Stimulated activated CD8-positive, alpha-beta memory T cell treated with anti-CD3 and anti-CD28 coated beads, Interleukin-4, amount 100 ng/mL, for 48 hours (primary cell): ENCODE results near the gene CNIH3.
"Not testable (repeated sequence)": the region's sequence is repeated elsewhere in the genome, so short reads cannot be mapped to it uniquely, and the experiment has no call there.

Source experiments
- DNase-seq: peaks from one replicate; pipeline ENCODE4 v3.0.0-alpha.2; 2020

CNIH3 gene

GRCh38 chr1:224690576-224690975 is 74.5 kb downstream of the CNIH3 start:
- no peak for DNase-seq

- DNase-seq, result no peak
These were observed 75.2 kb downstream of the CNIH3 start for GRCh38 chr1:224691148-224691925.

DNA sequence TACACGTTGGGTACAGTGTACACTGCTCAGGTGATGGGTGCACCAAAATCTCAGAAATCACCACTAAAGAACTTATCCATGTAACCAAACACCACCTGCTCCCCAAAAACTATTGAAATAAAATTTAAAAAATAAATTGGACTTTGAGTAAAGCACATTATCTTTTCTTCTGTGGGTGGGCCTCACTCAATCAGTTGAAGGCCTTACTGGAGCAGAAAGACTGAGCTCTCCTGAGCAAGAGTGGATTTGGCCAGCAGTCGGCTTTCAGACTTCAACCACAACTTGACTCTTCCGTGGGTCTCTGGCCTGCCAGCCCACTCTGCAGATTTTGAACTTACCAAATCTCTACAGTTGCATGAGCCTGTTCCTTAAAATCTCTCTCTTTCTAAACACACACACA is 78.9 kb downstream of the CNIH3 start:
- DNase-seq, result no peak

GRCh38 chr1:224696021-224696420 is 79.9 kb downstream of the CNIH3 start:
- DNase-seq, result no peak

DNA sequence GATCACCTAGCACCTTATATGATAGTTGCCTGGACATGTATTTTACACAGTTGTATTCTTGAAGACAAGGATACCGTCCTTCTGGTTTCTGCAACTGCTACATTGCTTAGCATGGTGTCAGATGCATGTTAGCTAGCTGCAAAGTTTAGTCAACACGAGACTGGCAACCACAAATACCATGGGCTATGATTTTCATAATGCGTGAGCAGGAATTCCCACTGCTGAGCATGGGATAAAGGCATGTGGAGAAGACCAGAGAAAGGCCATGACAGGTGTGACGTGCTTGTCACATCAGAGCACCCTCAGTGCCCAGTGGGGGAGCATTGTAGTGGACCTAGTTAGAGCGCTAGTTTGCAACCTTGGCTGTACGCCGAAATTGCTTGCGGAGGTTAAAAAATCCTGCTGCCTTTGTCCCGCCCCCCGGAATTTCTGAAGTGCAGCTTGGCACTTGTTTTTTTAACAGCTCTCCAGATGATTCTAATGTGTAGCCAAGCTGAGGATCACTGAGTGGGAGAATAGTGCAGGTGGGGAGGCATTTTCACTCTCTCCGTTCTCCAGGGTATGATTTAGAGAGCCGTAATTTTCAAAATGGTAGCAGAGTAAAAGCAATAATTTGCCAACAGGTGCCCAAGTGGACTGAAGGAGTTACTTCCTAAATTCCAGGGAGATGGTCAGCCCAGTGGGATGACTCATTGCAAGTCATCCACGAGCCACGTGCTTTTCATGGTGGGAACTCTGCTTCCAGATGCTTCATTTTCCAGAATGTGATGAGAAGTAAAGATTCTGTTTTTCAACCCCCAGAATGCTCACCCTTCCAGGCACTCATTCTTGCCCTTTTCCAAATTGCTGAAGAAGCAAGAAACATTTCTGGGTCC is 81.0 kb downstream of the CNIH3 start:
- no peak for DNase-seq

GRCh38 chr1:224698015-224698451 is 81.9 kb downstream of the CNIH3 start:
- DNase-seq, result no peak

GRCh38 chr1:224700918-224701531 is 84.9 kb downstream of the CNIH3 start:
- DNase-seq, result peak; percentile 27

GRCh38 chr1:224703702-224704101 is 87.6 kb downstream of the CNIH3 start:
- no peak for DNase-seq

DNA sequence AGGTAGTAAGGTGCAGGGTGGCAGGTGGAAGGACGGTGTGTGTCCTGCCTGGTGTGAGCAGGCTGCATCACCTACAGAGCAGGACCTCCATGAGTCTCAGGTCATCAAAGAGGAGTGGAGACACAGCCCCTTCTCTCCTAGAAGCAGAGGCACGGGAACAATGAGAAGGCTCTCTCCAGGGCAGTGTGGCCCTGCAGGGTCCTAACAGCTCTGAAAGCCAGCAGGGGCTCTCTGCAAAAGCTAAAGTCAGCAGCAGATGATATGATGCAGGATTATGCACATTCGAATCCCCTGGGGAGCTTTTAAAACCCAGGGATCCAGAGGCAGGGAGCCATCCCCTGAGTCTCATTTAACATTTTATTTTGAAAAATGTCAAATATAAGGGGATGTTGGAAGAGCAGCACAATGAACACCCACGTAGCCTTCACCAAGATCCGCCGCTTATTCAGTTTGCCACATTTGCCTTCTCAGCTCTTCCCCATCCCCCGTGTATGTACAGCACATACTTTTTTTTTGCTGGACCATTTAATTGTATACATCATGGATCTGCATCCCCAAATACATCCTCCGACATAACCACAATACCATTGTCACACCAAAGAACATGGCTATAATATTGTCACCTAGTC is 88.1 kb downstream of the CNIH3 start:
- no peak for DNase-seq

DNA sequence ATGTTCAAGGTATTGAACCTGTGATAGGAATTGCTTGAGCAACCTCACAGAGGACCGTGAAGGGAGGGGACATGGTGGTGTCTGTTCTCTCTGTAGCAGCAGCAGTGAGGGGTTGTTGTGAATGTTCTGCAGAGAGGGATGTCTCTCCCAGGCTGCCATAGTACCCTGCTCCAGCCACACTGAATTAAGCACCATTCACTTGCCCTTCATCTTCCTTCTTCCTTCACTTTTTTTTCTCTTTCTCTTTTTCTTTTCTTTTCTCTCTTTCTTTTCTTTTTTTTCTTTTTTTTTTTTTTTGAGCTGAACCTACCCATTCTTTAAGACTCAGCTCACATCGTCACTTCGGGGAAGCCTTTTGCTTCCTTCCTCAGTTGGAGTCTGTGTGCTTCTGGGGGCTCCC is 89.5 kb downstream of the CNIH3 start:
- DNase-seq, result no peak

DNA sequence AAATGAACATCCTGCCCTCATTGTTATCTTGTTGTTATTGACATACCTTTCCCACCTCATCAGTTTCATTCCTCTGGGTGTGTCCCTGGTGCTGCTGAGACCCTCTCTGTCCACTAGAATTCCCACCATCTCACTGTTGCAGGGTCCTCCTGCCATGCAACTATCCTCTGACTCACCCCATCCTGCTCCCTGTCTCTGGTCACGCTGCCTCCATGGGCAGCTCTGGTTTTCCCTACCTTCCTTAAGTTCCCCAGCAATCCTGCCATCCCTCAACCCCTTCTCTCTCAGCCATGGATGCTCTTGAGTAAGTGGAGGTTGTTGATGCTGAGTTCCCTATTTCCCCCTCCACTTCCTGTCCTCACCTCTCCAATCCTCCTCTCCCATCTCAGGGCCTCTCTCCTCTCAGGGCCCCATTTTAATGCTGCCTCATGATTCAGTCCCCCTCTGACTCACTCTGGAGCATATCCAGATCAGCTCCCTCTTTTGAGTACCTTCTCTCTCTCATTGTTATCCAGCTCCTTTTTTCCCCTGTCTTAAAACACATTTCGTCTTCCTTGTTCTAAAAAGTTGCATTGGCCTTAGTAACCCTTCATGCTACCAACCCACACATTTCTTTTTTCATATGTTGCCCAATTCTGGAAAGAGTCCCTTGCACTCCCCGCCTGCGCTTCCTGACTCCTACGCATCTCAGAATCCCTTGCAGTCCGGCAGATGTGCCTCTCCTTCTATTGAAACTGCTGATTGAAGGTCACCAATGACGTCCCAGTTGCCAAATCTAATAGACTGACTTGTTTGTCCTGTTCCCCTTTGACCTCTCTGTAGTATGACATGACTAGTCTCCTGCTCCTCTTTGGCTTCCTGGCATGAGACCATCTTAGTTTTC is 92.0 kb downstream of the CNIH3 start:
- no peak for DNase-seq

DNA sequence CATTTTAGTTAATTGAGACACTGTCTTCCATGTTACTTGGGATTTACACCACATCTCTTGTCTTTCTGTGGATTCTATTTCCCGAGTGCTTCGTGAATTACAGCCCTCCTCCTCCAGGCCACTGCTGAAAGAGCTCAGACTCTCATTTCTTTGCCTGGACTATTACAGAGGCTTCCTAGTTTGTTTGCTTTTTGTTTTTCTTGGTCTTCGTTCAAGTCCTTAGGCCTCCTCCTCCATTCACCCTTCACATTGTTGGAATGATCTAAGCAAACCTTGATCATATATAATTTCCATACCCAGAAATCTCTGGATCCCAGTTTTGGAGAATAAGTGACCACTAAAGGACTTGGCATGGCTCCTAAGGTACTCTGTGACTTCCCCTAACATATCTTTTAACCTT is 94.1 kb downstream of the CNIH3 start:
- DNase-seq, result no peak

GRCh38 chr1:224711231-224711756 is 95.2 kb downstream of the CNIH3 start:
- DNase-seq, result not testable (repeated sequence)

DNA sequence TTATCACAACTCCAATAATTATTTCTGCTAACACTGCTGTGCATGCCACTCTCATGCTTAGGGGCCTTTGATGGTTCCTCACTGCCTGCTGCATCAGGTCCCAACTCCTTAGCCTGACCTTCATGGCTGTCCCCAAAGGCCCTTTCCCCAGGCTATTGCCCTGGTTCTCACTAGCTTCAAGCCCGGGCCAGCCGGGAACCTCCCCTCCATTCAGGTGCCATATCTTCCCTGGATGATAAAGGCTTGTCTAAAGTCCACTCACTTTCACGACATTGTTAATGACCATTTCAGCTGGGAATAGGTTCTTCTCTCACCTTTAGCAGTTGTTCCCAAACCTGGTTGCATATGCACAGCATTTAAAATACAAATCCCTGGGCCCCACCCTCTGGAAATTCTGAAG is 95.8 kb downstream of the CNIH3 start:
- DNase-seq, result no peak

GRCh38 chr1:224713228-224713627 is 97.1 kb downstream of the CNIH3 start:
- no peak for DNase-seq

DNA sequence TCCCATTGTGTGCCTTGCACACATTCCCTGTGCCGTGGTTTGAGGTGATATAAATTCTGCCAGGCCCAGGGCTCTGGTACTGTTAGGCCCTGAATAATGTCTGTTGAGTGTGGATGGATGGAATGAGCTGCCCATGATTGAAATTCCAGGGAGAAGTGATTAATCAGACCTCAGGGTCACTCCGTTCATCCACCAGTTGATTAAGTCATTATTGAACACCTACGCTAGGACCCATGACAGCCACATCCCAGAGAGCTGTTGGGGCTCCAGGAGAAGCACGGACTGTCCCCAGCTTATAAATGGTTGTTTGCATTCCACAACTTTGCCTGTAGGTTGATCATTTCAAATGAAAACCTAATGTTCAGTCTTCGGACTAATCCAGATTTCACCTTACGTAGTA is 98.4 kb downstream of the CNIH3 start:
- no peak for DNase-seq

DNA sequence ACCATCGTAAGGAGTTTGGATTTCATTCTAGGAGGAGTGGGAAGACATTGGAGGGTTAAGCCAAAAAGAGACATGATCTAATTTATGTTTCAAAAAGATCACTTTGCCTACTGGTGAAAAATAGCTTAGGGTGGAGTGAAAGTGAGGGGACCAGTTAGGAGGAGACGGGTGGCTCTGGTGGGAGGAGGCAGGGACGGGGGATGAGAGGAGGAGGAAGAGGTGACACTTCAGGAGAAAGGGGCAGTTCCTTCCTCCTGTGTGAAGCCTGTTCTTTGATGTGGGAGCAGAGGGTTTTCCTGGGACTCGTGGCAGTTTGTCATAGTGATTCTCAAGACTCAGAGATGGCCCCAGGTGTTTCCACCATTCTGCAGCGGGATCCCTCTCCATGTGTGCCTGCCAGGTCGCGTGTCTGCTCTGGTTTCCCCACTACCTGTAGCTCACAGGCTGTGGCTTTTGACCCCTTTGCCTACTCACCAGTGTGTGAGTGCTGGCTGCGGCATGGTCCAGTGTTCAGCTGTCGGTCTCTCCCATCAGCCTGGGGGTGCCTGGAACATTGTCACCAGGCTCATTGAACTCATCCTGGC is 102.4 kb downstream of the CNIH3 start:
- DNase-seq, result no peak

GRCh38 chr1:224719716-224720115 is 103.6 kb downstream of the CNIH3 start:
- no peak for DNase-seq

DNA sequence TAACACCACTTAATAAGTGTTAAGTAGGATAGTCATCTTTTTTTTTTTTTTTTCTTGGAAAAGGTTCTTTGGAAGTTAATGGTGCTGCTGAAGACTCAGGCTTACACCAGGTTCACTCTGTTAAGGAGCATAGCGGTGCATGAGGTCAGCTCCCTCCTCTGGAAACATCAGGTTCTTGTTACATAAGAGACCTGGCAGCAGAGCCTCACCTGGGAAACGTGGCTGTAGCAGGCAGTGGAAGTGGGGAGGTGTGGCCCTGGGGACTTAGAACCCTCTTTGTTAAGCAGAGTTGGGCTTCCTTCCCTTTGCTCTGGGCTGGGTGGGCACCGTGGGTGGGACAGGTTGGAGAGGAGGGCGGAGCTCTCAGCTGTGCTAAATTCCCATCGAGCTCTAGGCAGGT is 104.1 kb downstream of the CNIH3 start:
- no peak for DNase-seq

- DNase-seq, result no peak
These were observed 104.9 kb downstream of the CNIH3 start for GRCh38 chr1:224721000-224721399.

DNA sequence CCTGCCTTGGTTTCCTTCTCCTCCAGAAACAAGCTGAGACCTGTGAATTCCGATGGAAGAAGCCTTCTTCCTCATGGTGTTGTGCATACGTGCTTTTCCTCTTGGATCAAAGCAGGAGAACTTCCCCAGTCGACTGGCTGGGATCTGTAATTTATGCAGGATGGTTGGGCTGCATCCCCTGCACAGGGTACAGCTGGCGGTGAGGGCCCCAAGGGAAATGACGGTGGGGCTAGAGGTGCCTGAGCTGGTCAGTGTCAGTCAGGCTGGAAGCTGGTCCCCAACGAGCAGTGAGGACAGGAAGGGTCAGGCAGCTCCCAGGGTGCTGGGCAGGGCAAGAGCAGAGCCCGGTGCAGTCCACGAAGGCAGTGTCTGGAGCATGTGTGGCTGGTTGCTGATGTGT is 106.7 kb downstream of the CNIH3 start:
- DNase-seq, result no peak

DNA sequence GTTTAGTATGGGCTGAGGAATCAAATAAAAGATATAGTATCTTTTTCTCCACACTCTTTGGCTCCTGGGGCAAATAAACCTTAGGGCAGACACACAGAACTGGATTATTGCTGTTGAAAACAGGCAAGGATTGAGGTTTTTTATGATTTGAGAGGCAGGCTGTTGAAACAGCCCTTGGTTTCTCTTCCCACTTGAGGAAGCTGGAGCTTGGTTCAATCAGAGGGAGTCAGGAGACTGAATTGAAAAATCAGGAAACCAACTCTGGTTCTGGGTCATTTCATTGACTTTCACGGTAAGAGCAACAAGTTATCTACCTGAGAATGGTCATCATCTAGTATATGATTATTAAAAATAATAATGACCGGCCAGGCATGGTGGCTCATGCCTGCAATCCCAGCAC is 108.4 kb downstream of the CNIH3 start:
- DNase-seq, result no peak
